Measurements from ENCODE around the gene TUFM. TPM values are rescaled to one million over a fixed set of nuclear protein-coding genes. Genes with fewer than 3 reads are reported as not detected.
"Not testable (repeated sequence)": the region's sequence is repeated elsewhere in the genome, so short reads cannot be mapped to it uniquely, and the experiment has no call there.

TUFM gene
- polyA plus RNA-seq, 1 donor from 2014 or later = 144 TPM

GRCh38 chr16:28893291-28893690 lies 47.1 kb upstream of the TUFM start:
- H3F3A ChIP-seq (ENCODE audit: insufficient read depth, low read length, poor library complexity, severe bottlenecking) = no peaks in the 10 kb centered on the region
- no peak overlapping the region for H3K9ac ChIP-seq (ENCODE audit: low read length)
- H3K27me3 ChIP-seq (ENCODE audit: insufficient read depth, low read depth, low read length) = no peaks in the 10 kb centered on the region
- H3K4me2 ChIP-seq (ENCODE audit: low read length) = no peak overlapping the region
- H2AFZ ChIP-seq (ENCODE audit: low read depth, low read length) = no peak overlapping the region
- no peaks in the 10 kb centered on the region for H3K9me3 ChIP-seq (ENCODE audit: low read length)
- H3K27ac ChIP-seq (ENCODE audit: low read length) = no peak overlapping the region
- no peaks in the 10 kb centered on the region for H4K20me1 ChIP-seq (ENCODE audit: insufficient read depth)
- H3K4me3 ChIP-seq (ENCODE audit: low read length) = no peak overlapping the region
- H3K79me2 ChIP-seq (replicated peaks; ENCODE audit: insufficient read depth, low read length) = no peaks in the 10 kb centered on the region
- no peaks in the 10 kb centered on the region for H3K9me2 ChIP-seq (ENCODE audit: insufficient read depth, low read length)
- no peak for TF ChIP-seq REST (IDR thresholded peaks at IDR 0.05; ENCODE audit: borderline replicate concordance)
- TF ChIP-seq RAD21 (conservative IDR thresholded peaks at IDR 0.05) = no peak
- no peak for TF ChIP-seq CTCF (IDR thresholded peaks at IDR 0.05; ENCODE audit: poor library complexity, severe bottlenecking)
- TF ChIP-seq POLR2AphosphoS5 (IDR thresholded peaks at IDR 0.05) = no peak
- no peak for TF ChIP-seq EP300 (conservative IDR thresholded peaks at IDR 0.05; ENCODE audit: poor library complexity, severe bottlenecking)
- TF ChIP-seq MXI1 (conservative IDR thresholded peaks at IDR 0.05; ENCODE audit: poor library complexity, severe bottlenecking) = no peak
- no peak for TF ChIP-seq TAF1 (IDR thresholded peaks at IDR 0.05; ENCODE audit: low read depth)
- TF ChIP-seq EZH2 (IDR thresholded peaks at IDR 0.05; ENCODE audit: borderline replicate concordance, insufficient read depth, low read length, poor library complexity, severe bottlenecking) = no peak
- no peak for TF ChIP-seq SMC3 (conservative IDR thresholded peaks at IDR 0.05; ENCODE audit: poor library complexity)
- H3K36me3 ChIP-seq (ENCODE audit: insufficient read depth, low read length) = no peaks in the 10 kb centered on the region

- H3K9me2 ChIP-seq (ENCODE audit: insufficient read depth, low read length) = no peaks in the 10 kb centered on the region
- H3K79me2 ChIP-seq (replicated peaks; ENCODE audit: insufficient read depth, low read length) = no peaks in the 10 kb centered on the region
- H4K20me1 ChIP-seq (ENCODE audit: insufficient read depth) = no peaks in the 10 kb centered on the region
- TF ChIP-seq SMC3 (conservative IDR thresholded peaks at IDR 0.05; ENCODE audit: poor library complexity) (no peak), RAD21 (conservative IDR thresholded peaks at IDR 0.05) (no peak), MXI1 (conservative IDR thresholded peaks at IDR 0.05; ENCODE audit: poor library complexity, severe bottlenecking) (no peak)
- no peaks in the 10 kb centered on the region for H3F3A ChIP-seq (ENCODE audit: insufficient read depth, low read length, poor library complexity, severe bottlenecking)
- H3K36me3 ChIP-seq (ENCODE audit: insufficient read depth, low read length) = no peaks in the 10 kb centered on the region
- H3K9me3 ChIP-seq (ENCODE audit: low read length) = no peaks in the 10 kb centered on the region
- no peak overlapping the region for H3K27ac ChIP-seq (ENCODE audit: low read length)
- no peak overlapping the region for H3K4me2 ChIP-seq (ENCODE audit: low read length)
- H2AFZ ChIP-seq (ENCODE audit: low read depth, low read length) = no peak overlapping the region
- no peak overlapping the region for H3K9ac ChIP-seq (ENCODE audit: low read length)
- H3K27me3 ChIP-seq (ENCODE audit: insufficient read depth, low read depth, low read length) = no peaks in the 10 kb centered on the region
- no peak overlapping the region for H3K4me3 ChIP-seq (ENCODE audit: low read length)
Observed at GRCh38 chr16:28891964-28892890, 46.1 kb upstream of the TUFM start.

- H3K36me3 ChIP-seq (ENCODE audit: insufficient read depth, low read length); H3K9ac ChIP-seq (ENCODE audit: low read length); H3K27me3 ChIP-seq (ENCODE audit: insufficient read depth, low read depth, low read length); H3K9me2 ChIP-seq (ENCODE audit: insufficient read depth, low read length); H3K27ac ChIP-seq (ENCODE audit: low read length); H3K4me2 ChIP-seq (ENCODE audit: low read length); H4K20me1 ChIP-seq (ENCODE audit: insufficient read depth); H3F3A ChIP-seq (ENCODE audit: insufficient read depth, low read length, poor library complexity, severe bottlenecking); H3K79me2 ChIP-seq (replicated peaks; ENCODE audit: insufficient read depth, low read length); H2AFZ ChIP-seq (ENCODE audit: low read depth, low read length); H3K9me3 ChIP-seq (ENCODE audit: low read length); H3K4me3 ChIP-seq (ENCODE audit: low read length): not testable (repeated sequence)
Observed at GRCh38 chr16:28890355-28890754, 44.2 kb upstream of the TUFM start.
